ENCODE results near the gene AOC1. TPM values are rescaled to one million over a fixed set of nuclear protein-coding genes. Genes with fewer than 3 reads are reported as not detected.

The AOC1 gene
- total and polyA plus RNA-seq, 3 experiments from 2014 or later: not detected

DNA sequence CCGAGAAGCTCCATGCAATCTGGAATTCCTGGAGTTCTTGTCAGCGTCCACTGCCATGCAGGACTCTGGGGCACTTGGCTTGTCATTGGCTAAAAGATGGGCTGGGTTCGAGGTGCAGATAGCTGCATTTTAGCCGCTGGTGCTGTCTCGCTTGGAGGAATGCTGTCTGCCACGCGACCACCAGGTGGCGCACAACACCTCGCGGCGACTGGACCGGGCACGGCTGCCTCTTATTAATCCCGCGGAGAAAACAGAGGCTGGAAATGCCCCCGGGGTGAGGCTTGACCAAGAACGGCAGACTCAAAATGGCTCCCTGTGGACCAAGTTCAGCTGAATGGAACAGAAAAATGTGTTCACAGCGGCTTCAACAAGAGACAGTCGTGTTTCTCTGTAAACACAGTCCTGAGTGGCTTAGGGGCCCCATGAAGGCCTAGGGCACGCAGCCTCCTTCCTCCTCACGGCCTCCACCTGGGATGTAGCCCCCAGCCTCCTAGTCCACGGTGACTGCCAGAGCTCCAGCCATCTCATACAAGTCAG is 46.2 kb downstream of the AOC1 start:
- H3K27ac Mint-ChIP-seq: peak overlapping the region in 2 of 8 donors; percentile 4 to 60
- H3K9me3 Mint-ChIP-seq: peaks cover 0 to 6% (median 0%) of the 10 kb centered on the region in 5 donors
- H3K27me3 ChIP-seq (ENCODE audit: insufficient read depth, low read length, poor library complexity, severe bottlenecking): peaks cover 13% of the 10 kb centered on the region
- peak; percentile 61 to 80 (median 66) for DNase-seq
- CTCF ChIA-PET: interaction anchor here (0.7 to 4.0 kb wide), 31 partner anchors 8 to 269 kb away, joined by 3 to 29 read pairs (median 5); partner anchors contain the start of genes ATG9B, GBX1 and NOS3
- H3K4me3 ChIP-seq (ENCODE audit: low read length): no peak overlapping the region
- no peaks in the 10 kb centered on the region for H3K9me3 ChIP-seq (ENCODE audit: low read length)
- POLR2A ChIA-PET: no interaction called here
- H3K36me3 ChIP-seq (ENCODE audit: insufficient read depth, low read length): no peaks in the 10 kb centered on the region
- H3K27ac ChIP-seq (ENCODE audit: low read depth, low read length): no peak overlapping the region
- H3K36me3 Mint-ChIP-seq: peaks cover 0 to 6% (median 0%) of the 10 kb centered on the region in 3 donors
- H3K27me3 Mint-ChIP-seq: peaks cover 34 to 79% of the 10 kb centered on the region in 2 donors
- H3K4me3 Mint-ChIP-seq: peak overlapping the region in 4 of 7 donors; percentile 12 to 75 (median 30)
- H3K4me1 ChIP-seq (ENCODE audit: insufficient read depth, low read length): peaks cover 8% of the 10 kb centered on the region
- peaks cover 5 to 15% (median 8%) of the 10 kb centered on the region in 3 donors for H3K4me1 Mint-ChIP-seq

- no peaks in the 10 kb centered on the region for H3K9me3 Mint-ChIP-seq
- H3K27me3 Mint-ChIP-seq: peaks cover 41 to 85% of the 10 kb centered on the region in 2 donors
- Histone ChIP-seq H3K4me3 (ENCODE audit: low read length) (no peak overlapping the region), H3K36me3 (ENCODE audit: insufficient read depth, low read length) (no peaks in the 10 kb centered on the region), H3K27ac (ENCODE audit: low read depth, low read length) (no peak overlapping the region), H3K4me1 (ENCODE audit: insufficient read depth, low read length) (peaks cover 8% of the 10 kb centered on the region), H3K9me3 (ENCODE audit: low read length) (no peaks in the 10 kb centered on the region), H3K27me3 (ENCODE audit: insufficient read depth, low read length, poor library complexity, severe bottlenecking) (peaks cover 19% of the 10 kb centered on the region)
- no peak overlapping the region for H3K27ac Mint-ChIP-seq
- DNase-seq: no peak
- no peak overlapping the region for H3K4me3 Mint-ChIP-seq
- CTCF ChIA-PET: interaction anchor here (4.0 kb wide), 1 partner anchor 8 kb away, joined by 25 read pairs; no protein-coding TSS in a partner anchor
- peaks cover 5 to 15% (median 8%) of the 10 kb centered on the region in 3 donors for H3K4me1 Mint-ChIP-seq
- no peaks in the 10 kb centered on the region for H3K36me3 Mint-ChIP-seq
- POLR2A ChIA-PET: no interaction called here
These were observed 48.4 kb downstream of the AOC1 start for GRCh38 chr7:150900675-150901074.

DNA sequence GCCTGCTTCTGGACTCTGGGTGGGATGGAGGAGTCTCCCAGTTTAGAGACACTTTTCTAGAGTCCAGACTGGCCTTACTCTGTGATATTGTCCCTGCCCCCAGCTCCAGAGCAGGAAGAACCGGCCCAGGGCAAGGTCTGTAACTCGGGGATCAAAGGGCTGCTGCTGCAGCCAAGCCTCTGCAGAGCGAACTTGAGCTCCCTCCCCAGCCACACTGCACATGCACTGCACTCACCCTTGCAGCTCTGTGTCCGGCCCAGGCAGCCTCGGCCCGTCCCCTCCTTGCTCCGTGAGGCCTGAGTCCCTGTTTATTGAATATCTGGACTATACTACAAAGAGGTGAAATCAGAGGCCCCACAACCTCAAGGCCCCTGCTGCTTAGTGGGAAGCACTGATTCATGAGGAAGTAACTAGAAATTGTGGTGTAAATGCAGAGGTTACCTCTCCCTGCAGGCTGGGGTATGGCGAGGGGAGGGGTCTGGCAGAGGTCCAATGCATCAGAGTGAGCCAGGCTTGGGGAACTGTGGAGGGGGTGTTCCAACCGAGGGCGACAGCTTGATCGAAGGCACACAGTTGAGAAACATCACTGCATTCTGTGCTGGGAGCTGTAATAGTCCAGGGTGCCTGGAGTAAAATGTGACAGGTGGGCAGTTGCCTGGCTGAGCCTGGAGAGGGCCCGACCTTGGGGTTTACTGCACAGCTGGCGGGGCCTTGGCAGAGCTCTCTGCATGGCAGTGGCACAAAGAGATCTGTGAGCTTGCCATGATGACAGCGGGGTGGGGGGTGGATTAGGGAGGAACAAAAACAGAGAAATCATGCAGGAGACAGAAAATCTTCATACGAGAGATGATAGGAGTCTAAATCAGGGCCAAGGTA is 49.1 kb downstream of the AOC1 start:
- Mint-ChIP-seq H3K4me3 (no peak overlapping the region), H3K27me3 (peaks cover 42 to 77% of the 10 kb centered on the region in 2 donors), H3K4me1 (peaks cover 5 to 15% (median 8%) of the 10 kb centered on the region in 3 donors), H3K9me3 (no peaks in the 10 kb centered on the region), H3K36me3 (no peaks in the 10 kb centered on the region), H3K27ac (no peak overlapping the region)
- H3K27me3 ChIP-seq (ENCODE audit: insufficient read depth, low read length, poor library complexity, severe bottlenecking): peaks cover 19% of the 10 kb centered on the region
- no peaks in the 10 kb centered on the region for H3K9me3 ChIP-seq (ENCODE audit: low read length)
- H3K4me1 ChIP-seq (ENCODE audit: insufficient read depth, low read length): peaks cover 8% of the 10 kb centered on the region
- H3K36me3 ChIP-seq (ENCODE audit: insufficient read depth, low read length): no peaks in the 10 kb centered on the region
- CTCF ChIA-PET: interaction anchor here (0.7 to 4.0 kb wide), 3 partner anchors 7 to 127 kb away, joined by 3 to 25 read pairs (median 3); partner anchors contain the start of gene ABCB8
- no peak overlapping the region for H3K4me3 ChIP-seq (ENCODE audit: low read length)
- POLR2A ChIA-PET: no interaction called here
- DNase-seq: no peak
- no peak overlapping the region for H3K27ac ChIP-seq (ENCODE audit: low read depth, low read length)

GRCh38 chr7:150902078-150903033 is 50.0 kb downstream of the AOC1 start:
- Mint-ChIP-seq H3K36me3 (no peaks in the 10 kb centered on the region), H3K27me3 (peaks cover 34 to 69% of the 10 kb centered on the region in 2 donors), H3K9me3 (no peaks in the 10 kb centered on the region), H3K27ac (no peak overlapping the region), H3K4me1 (peaks cover 5 to 14% (median 8%) of the 10 kb centered on the region in 3 donors), H3K4me3 (no peak overlapping the region)
- no peak for DNase-seq
- Histone ChIP-seq H3K9me3 (ENCODE audit: low read length) (no peaks in the 10 kb centered on the region), H3K27ac (ENCODE audit: low read depth, low read length) (no peak overlapping the region), H3K27me3 (ENCODE audit: insufficient read depth, low read length, poor library complexity, severe bottlenecking) (peaks cover 13% of the 10 kb centered on the region), H3K4me3 (ENCODE audit: low read length) (no peak overlapping the region), H3K4me1 (ENCODE audit: insufficient read depth, low read length) (peaks cover 8% of the 10 kb centered on the region), H3K36me3 (ENCODE audit: insufficient read depth, low read length) (no peaks in the 10 kb centered on the region)
- ChIA-PET POLR2A (no interaction called here), CTCF (interaction anchor here (0.7 to 1.1 kb wide), 2 partner anchors 84 to 126 kb away, joined by 3 read pairs; partner anchors contain the start of gene ABCB8)

- Mint-ChIP-seq H3K27me3 (peaks cover 28 to 56% of the 10 kb centered on the region in 2 donors), H3K27ac (no peak overlapping the region), H3K4me1 (peaks cover 1 to 4% (median 2%) of the 10 kb centered on the region in 3 donors), H3K4me3 (no peak overlapping the region), H3K36me3 (no peaks in the 10 kb centered on the region), H3K9me3 (no peaks in the 10 kb centered on the region)
- DNase-seq: no peak
- Histone ChIP-seq H3K9me3 (ENCODE audit: low read length) (no peaks in the 10 kb centered on the region), H3K27ac (ENCODE audit: low read depth, low read length) (no peak overlapping the region), H3K4me3 (ENCODE audit: low read length) (no peak overlapping the region), H3K27me3 (ENCODE audit: insufficient read depth, low read length, poor library complexity, severe bottlenecking) (peaks cover 10% of the 10 kb centered on the region), H3K4me1 (ENCODE audit: insufficient read depth, low read length) (peaks cover 2% of the 10 kb centered on the region), H3K36me3 (ENCODE audit: insufficient read depth, low read length) (no peaks in the 10 kb centered on the region)
- ChIA-PET POLR2A (no interaction called here), CTCF (interaction anchor here (0.8 kb wide), 1 partner anchor 59 kb away, joined by 3 read pairs; no protein-coding TSS in a partner anchor)
These were observed 51.3 kb downstream of the AOC1 start for GRCh38 chr7:150903606-150904005.

- Mint-ChIP-seq H3K27me3 (peaks cover 30 to 50% of the 10 kb centered on the region in 2 donors), H3K4me1 (peaks cover 5 to 8% (median 6%) of the 10 kb centered on the region in 3 donors), H3K4me3 (no peak overlapping the region), H3K36me3 (no peaks in the 10 kb centered on the region), H3K27ac (no peak overlapping the region), H3K9me3 (no peaks in the 10 kb centered on the region)
- Histone ChIP-seq H3K4me3 (ENCODE audit: low read length) (no peak overlapping the region), H3K27ac (ENCODE audit: low read depth, low read length) (no peak overlapping the region), H3K36me3 (ENCODE audit: insufficient read depth, low read length) (no peaks in the 10 kb centered on the region), H3K27me3 (ENCODE audit: insufficient read depth, low read length, poor library complexity, severe bottlenecking) (peaks cover 10% of the 10 kb centered on the region), H3K4me1 (ENCODE audit: insufficient read depth, low read length) (peaks cover 5% of the 10 kb centered on the region), H3K9me3 (ENCODE audit: low read length) (no peaks in the 10 kb centered on the region)
- no peak for DNase-seq
- CTCF ChIA-PET: interaction anchor here (0.8 kb wide), 1 partner anchor 59 kb away, joined by 3 read pairs; no protein-coding TSS in a partner anchor
- POLR2A ChIA-PET: no interaction called here
These were observed 51.9 kb downstream of the AOC1 start for GRCh38 chr7:150904011-150904909.

DNA sequence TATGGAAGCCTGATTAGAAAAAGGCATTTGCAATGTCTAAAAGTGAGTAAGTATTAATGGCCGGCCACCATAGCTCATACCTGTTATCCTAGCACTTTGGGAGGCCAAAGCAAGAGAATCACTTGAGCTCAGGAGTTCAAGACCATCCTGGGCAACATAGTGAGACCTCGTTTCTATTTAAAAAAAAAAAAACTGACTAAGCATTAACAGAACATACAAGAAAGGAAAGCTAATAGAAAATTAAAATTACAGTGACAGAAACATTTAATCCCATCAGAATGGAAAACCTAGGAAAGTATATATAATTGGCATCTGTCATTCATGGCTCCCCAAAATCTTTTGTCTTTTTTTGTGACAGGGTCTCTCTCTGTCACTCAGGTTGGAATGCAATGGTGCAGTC is 55.9 kb downstream of the AOC1 start:
- no peak overlapping the region for H3K27ac Mint-ChIP-seq
- H3K4me3 Mint-ChIP-seq: no peak overlapping the region
- Histone ChIP-seq H3K27me3 (ENCODE audit: insufficient read depth, low read length, poor library complexity, severe bottlenecking) (peaks cover 7% of the 10 kb centered on the region), H3K4me1 (ENCODE audit: insufficient read depth, low read length) (peaks cover 10% of the 10 kb centered on the region), H3K27ac (ENCODE audit: low read depth, low read length) (no peak overlapping the region), H3K9me3 (ENCODE audit: low read length) (no peaks in the 10 kb centered on the region), H3K4me3 (ENCODE audit: low read length) (no peak overlapping the region), H3K36me3 (ENCODE audit: insufficient read depth, low read length) (no peaks in the 10 kb centered on the region)
- H3K4me1 Mint-ChIP-seq: peaks cover 9 to 18% (median 12%) of the 10 kb centered on the region in 3 donors
- ChIA-PET POLR2A (no interaction called here), CTCF (interaction anchor here (0.9 to 2.3 kb wide), 5 partner anchors 9 to 110 kb away, joined by 3 to 25 read pairs (median 3); no protein-coding TSS in a partner anchor)
- no peak for DNase-seq
- H3K27me3 Mint-ChIP-seq: peaks cover 15 to 16% of the 10 kb centered on the region in 2 donors
- H3K9me3 Mint-ChIP-seq: peaks cover 0 to 1% (median 0%) of the 10 kb centered on the region in 5 donors
- peaks cover 0 to 1% (median 0%) of the 10 kb centered on the region in 3 donors for H3K36me3 Mint-ChIP-seq

Data from CD8-positive, alpha-beta memory T cell (primary cell).